Measurements from ENCODE around the gene FBXO46. TPM values are rescaled to one million over a fixed set of nuclear protein-coding genes. Genes with fewer than 3 reads are reported as not detected.
A peak's percentile ranks its signal among the peaks of the same experiment; 100 is the strongest.

FBXO46 gene, protein sequence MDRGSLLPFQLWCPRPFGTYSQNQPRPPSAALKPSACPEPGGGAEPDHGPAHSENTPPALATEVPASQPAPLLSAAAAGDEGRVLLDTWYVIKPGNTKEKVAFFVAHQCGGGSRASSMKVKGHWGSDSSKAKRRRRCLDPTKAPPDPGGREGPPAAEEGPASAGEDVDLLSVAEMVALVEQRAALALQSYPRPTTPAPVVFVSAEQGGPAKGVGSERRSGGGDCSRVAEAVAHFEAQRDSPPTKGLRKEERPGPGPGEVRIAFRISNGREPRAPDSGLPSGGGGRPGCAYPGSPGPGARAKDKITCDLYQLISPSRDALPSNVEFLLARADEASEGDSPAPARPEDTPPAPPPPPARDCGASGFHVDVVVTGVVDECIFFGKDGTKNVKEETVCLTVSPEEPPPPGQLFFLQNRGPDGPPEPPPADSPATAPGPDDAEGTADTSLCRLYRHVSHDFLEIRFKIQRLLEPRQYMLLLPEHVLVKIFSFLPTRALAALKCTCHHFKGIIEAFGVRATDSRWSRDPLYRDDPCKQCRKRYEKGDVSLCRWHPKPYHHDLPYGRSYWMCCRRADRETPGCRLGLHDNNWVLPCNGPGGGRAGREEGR
- 18.8 and 24.3 TPM in 2 replicates for total RNA-seq (2021)
- percentile 67 among the genes with signal in this experiment for Bru-seq, nascent RNA
- percentile 81 among the genes with signal in this experiment for BruChase-seq, experiment 1, labeled RNA remaining after a 2-hour chase
- BruChase-seq, experiment 2, labeled RNA remaining after a 6-hour chase: percentile 86 among the genes with signal in this experiment
- long read RNA-seq, transcript FBXO46-201 (2 exons, 3,001 nt): major isoform, 18 of 30 reads
- long read RNA-seq, partial matches to known transcripts: 0 of 30 reads
- long read RNA-seq, other reads (novel, unspliced or antisense): 12 of 30 reads

DNA sequence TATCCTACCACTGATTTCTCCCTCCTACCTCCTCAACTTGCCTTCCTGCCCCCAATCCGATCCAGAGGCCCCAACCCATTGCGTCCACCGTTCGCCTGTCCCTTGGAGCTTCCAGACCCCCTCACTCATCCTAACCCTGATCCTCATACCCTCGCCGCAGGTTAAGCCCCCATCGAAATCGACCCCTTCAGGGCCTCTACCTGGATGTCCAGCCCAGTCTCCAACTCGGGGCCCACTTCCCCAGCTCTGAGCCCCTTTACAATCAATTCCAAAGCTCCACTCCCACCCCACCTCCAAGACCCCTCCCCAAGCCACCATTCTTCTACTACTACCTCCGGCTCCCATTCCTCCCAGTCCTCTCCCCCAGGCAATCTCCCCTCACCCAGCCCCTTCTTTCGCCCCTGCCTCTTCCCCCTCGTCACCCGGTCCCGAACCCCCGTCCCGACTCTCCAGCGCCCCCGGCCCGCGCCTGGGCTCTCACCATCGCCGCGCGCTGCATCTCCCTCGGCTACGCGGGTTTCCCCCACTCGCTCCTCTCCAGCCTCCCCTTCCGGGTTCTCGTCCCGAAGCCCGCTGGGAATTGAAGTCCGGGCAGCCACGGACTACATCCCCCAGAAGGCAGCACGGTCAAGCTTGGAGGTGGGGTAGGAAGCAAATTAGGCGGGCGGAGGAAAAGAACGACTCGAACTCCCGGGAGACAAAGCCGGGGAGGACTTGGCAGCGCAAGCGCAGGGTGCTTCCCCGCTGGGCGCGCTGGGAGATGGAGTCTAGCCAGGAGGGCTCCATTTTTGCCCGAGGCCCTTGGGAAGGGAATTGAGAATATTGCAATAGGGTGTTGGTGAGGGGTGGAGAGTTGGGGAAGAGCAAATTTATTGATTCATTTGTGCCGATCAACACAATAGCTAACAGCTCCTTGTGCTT, at the start of gene FBXO46:
Gene FBXO46, minus strand, starts transcription at position 529 of the 921 bp plus-strand sequence. CDS start 17,401 bp downstream, outside the sequence.
- CTCF ChIA-PET: interaction anchor here (0.6 to 0.8 kb wide), 3 partner anchors 39 to 266 kb away, joined by 4 to 7 read pairs (median 6); partner anchors contain the start of gene SIX5
- H3K9me3 ChIP-seq (ENCODE audit: low read depth, low read length, poor library complexity, severe bottlenecking): no peaks in the 10 kb centered on the region

DNA sequence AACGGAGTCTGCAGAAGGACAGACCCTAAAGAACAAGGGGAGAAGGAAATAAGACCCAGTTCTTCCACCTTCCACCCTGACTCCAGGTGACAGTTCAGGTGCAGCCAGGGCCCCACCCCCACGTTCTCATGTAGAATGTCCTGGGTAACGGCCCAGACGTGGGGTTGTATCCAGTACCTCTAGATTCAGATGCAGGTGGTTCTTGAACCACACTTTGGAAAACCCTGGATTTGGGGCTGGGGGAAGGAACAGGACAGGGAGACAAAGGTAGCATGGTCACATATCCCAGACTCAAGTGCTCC, 49.4 kb upstream of the FBXO46 start:
- no peak for TF ChIP-seq EZH2 (IDR thresholded peaks at IDR 0.05; ENCODE audit: borderline replicate concordance, low read depth, low read length, poor library complexity, severe bottlenecking)
- CTCF ChIA-PET: no interaction called here
- no peak overlapping the region for H3K4me3 ChIP-seq (ENCODE audit: low read depth, low read length, poor library complexity, severe bottlenecking)
- POLR2A ChIA-PET (ENCODE audit: low non-redundant PET): no interaction called here
- no peaks in the 10 kb centered on the region for H3K27me3 ChIP-seq (replicated peaks; ENCODE audit: insufficient read depth, low read depth, low read length, poor library complexity)
- DNase-seq (ENCODE audit: low spot score): no peak
- no peak overlapping the region for H3K27ac ChIP-seq (ENCODE audit: low read depth, low read length, poor library complexity, severe bottlenecking)
- H3K4me1 ChIP-seq (ENCODE audit: insufficient read depth, low read length, poor library complexity, severe bottlenecking): no peaks in the 10 kb centered on the region
- intact Hi-C loops (cut with micrococcal nuclease; ENCODE audit: unreplicated experiment): no loop called here
- no peaks in the 10 kb centered on the region for H3K9me3 ChIP-seq (ENCODE audit: low read depth, low read length, poor library complexity, severe bottlenecking)
- BruUV-seq (replicated peaks): no TSS peak
- peaks cover 25% of the 10 kb centered on the region for H3K36me3 ChIP-seq (ENCODE audit: insufficient read depth, low read length, poor library complexity, severe bottlenecking)

More for the DNA sequence above, at the start of gene FBXO46:
- no TSS peak for BruUV-seq (replicated peaks)
- POLR2A ChIA-PET (ENCODE audit: low non-redundant PET): interaction anchor here (0.6 to 1.0 kb wide), 4 partner anchors 13 to 67 kb away, joined by 3 to 8 read pairs (median 6); no protein-coding TSS in a partner anchor
- H3K27me3 ChIP-seq (replicated peaks; ENCODE audit: insufficient read depth, low read depth, low read length, poor library complexity): no peaks in the 10 kb centered on the region
- DNase-seq (ENCODE audit: low spot score): peak; percentile 100
- H3K27ac ChIP-seq (ENCODE audit: low read depth, low read length, poor library complexity, severe bottlenecking): peak within 1 kb of the TSS; percentile 77
- no peaks in the 10 kb centered on the region for H3K36me3 ChIP-seq (ENCODE audit: insufficient read depth, low read length, poor library complexity, severe bottlenecking)
- peaks cover 16% of the 10 kb centered on the region for H3K4me1 ChIP-seq (ENCODE audit: insufficient read depth, low read length, poor library complexity, severe bottlenecking)
- no peak; the same call in 1 of the 2 replicates for TF ChIP-seq CTCF (conservative IDR thresholded peaks at IDR 0.05; ENCODE audit: low read depth, low read length)
- TF ChIP-seq EZH2 (IDR thresholded peaks at IDR 0.05; ENCODE audit: borderline replicate concordance, low read depth, low read length, poor library complexity, severe bottlenecking): no peak
- H3K4me3 ChIP-seq (ENCODE audit: low read depth, low read length, poor library complexity, severe bottlenecking): peak within 1 kb of the TSS; percentile 79
- intact Hi-C loops (cut with micrococcal nuclease; ENCODE audit: unreplicated experiment): no loop called here

DNA sequence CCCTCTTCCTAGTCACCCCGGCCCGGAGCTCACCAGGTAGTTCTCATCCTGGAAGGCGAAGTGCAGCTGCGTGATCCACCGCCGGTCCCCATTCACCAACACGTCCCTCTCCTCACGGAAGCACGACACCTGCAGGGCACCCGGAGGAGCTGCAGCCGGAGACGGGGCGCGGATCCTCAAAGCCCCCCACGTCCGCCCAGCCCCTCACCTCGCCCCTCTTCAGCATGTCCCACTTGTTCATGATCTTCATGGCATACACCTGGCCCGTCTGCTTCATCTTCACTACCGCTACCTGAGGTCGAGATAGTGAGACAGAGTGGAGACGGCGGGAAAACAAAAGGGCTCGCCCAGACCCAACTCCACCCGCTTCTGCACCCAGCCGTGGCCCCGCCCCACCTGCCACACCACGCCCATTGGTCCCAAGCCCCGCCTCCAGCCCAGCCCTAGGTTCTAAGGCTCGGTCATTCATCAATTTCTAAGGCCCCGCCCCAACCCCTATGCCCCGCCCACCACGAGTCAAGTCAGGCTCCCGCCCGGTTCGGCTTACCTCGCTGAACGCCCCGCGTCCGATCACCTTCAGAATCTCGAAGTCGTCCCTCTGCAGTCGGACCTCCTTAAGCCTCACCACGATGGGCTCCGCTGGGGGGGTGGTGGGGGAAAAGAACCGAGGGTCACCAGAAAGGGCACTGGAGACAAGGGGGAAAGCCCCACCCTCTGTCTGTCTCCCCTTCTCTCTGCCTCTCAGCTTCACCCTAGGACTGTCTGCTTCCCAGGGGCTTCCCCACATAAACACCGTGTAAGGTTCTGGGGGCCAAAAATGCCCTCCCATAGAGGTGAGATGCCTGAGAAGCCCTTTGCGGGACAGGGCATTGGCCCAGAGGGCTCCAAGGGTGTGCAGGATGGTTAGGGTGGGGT, 48.8 kb upstream of the FBXO46 start:
- ChIA-PET POLR2A (ENCODE audit: low non-redundant PET) (interaction anchor here (0.5 to 0.8 kb wide), 4 partner anchors 10 to 254 kb away, joined by 3 to 6 read pairs (median 3); partner anchors contain the start of genes DMWD and SIX5), CTCF (interaction anchor here (1.0 to 1.2 kb wide), 2 partner anchors 10 to 87 kb away, joined by 4 to 15 read pairs; partner anchors contain the start of genes QPCTL, SIX5 and SNRPD2)
- no peak overlapping the region for H3K27ac ChIP-seq (ENCODE audit: low read depth, low read length, poor library complexity, severe bottlenecking)
- TF ChIP-seq EZH2 (IDR thresholded peaks at IDR 0.05; ENCODE audit: borderline replicate concordance, low read depth, low read length, poor library complexity, severe bottlenecking): no peak
- peak; percentile 80 for TF ChIP-seq CTCF (conservative IDR thresholded peaks at IDR 0.05; ENCODE audit: low read depth, low read length)
- intact Hi-C loops (cut with micrococcal nuclease; ENCODE audit: unreplicated experiment): loop anchor here (10.0 kb wide), 1 partner anchor 85 kb away; the partner anchor contains the start of genes QPCTL and SNRPD2
- no peaks in the 10 kb centered on the region for H3K9me3 ChIP-seq (ENCODE audit: low read depth, low read length, poor library complexity, severe bottlenecking)
- H3K4me3 ChIP-seq (ENCODE audit: low read depth, low read length, poor library complexity, severe bottlenecking): peak overlapping the region; percentile 40
- DNase-seq (ENCODE audit: low spot score): peak; percentile 91
- BruUV-seq (replicated peaks): no TSS peak
- H3K36me3 ChIP-seq (ENCODE audit: insufficient read depth, low read length, poor library complexity, severe bottlenecking): peaks cover 25% of the 10 kb centered on the region
- H3K4me1 ChIP-seq (ENCODE audit: insufficient read depth, low read length, poor library complexity, severe bottlenecking): no peaks in the 10 kb centered on the region
- no peaks in the 10 kb centered on the region for H3K27me3 ChIP-seq (replicated peaks; ENCODE audit: insufficient read depth, low read depth, low read length, poor library complexity)

Measured in A673 (cell line).